Amniotic epithelial cell (primary cell): ENCODE measurements around the gene MPV17L2.
"Not testable (repeated sequence)": the region's sequence is repeated elsewhere in the genome, so short reads cannot be mapped to it uniquely, and the experiment has no call there.

Experiments
- DNase-seq: peaks from one replicate; pipeline ENCODE4 v3.0.0-alpha.2; 2010; ENCODE audit warnings: low read depth

MPV17L2 gene

GRCh38 chr19:18193388-18194180, 566 bp downstream of the MPV17L2 start:
- DNase-seq: no peak

GRCh38 chr19:18194181-18194530, 1.1 kb downstream of the MPV17L2 start:
- DNase-seq: no peak

DNA sequence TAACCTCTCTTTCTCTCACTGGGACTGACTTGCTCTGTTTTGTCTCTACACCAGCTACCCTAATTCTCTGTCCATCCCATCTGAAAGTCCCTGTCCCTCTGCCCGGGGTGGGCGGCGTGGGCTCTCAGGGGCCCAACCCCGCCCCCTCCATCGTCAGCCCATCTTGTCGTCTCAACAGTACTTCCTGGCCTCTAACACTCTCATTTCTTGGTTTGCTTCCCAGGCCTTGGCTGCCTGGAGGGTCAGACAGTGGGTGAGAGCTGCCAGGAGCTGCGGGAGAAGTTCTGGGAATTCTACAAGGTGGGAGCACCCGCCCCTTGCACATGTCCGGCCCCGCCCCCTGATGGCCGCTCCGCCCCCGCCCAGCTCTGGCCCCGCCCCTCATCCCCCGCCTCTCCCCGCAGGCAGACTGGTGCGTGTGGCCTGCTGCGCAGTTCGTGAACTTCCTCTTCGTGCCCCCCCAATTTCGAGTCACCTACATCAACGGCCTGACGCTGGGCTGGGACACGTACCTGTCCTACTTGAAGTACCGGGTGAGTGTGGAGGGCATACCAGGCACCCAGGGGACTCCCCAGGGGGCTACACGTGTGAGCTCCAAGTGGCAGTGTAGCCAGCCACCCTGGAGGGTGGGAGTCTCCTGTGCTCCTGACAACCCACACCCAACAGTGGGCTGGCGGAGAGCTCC, 1.7 kb downstream of the MPV17L2 start:
- DNase-seq: peak; percentile 37

DNA sequence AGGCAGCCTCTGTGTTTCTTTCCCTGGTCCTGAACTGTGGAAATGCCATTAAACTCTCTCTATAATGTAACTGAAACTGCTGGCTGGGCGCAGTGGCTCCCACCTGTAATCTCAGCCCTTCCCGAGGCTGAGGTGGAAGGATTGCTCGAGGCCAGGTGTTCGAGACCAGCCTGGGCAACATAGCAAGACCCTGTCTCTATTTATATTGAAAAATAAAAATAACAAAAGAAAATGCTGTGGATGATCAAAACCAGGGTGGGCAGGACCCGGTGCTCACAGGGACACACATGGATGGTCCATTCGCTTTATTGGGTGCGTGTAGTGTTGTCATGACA, 3.5 kb downstream of the MPV17L2 start:
- DNase-seq: no peak

DNA sequence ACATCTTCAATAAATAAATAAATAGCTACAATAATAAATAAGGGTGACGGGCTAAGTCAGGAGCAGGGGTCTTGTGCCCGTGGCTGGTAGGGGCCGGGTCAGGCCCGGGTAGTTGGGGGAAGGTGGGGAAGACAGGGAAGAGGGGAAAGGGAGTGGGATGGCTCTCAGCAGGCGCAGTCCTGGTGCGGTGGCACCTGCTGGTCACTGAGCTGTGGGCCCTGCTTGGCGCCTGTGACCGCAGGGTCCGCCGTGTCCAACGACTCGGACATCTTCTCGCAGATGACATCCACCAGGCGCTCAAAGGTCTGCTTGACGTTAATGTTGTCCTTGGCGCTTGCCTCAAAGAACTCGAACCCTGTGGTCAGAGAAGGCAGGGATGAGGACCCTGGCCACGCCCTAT, 4.3 kb downstream of the MPV17L2 start:
- no peak for DNase-seq

- no peak for DNase-seq
Observed at GRCh38 chr19:18197941-18198340, 4.9 kb downstream of the MPV17L2 start.

DNA sequence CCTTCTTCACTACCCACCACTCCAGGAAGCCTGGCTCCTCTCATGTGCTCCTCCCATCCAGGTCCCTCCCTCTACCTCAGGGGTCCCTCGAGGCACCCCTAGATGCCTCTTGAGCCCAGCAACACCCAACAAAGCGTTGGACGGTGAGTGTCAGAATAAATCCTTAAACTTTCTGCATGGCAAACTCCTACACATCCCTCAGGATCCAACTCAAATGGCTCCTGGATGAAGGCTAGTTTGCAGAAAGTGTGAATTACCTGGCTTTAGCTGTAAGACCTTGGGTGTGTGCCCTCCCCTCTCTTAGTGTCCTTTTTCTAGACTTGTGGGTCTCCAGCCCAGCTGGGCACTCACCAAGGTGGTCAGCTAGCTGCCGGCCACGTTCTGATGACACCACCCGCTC, 5.4 kb downstream of the MPV17L2 start:
- no peak for DNase-seq

- no peak for DNase-seq
Observed at GRCh38 chr19:18202397-18202777, 9.4 kb downstream of the MPV17L2 start.

GRCh38 chr19:18202778-18203407, 9.9 kb downstream of the MPV17L2 start:
- DNase-seq: no peak

DNA sequence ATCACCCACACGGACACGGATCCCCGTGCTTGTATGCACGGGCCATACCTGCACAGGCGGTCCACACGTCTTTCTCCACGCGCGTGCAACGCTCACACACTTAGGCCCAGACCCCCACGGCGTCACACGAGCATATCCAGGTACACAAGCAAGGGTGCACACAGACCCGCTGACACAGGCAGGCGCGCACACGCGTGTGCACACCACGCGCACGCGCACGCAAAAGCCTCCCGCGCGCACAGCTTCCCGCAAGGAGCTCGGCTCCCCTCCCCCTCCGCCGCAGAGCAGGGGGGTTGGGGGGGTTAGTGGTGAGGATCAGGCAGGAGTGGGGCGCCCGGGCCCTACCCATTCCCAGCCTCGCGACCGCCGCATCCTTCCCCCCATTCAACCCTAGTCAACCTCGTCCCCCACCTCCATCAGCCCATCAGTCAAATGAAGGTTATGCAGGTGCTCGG, 10.4 kb downstream of the MPV17L2 start:
- no peak for DNase-seq

- DNase-seq: peak; percentile 100
Observed at GRCh38 chr19:18203863-18204393, 10.9 kb downstream of the MPV17L2 start, which contains the start of gene RAB3A. Gene RAB3A, minus strand, starts transcription at chr19:18204042. Its CDS starts 1,302 bp downstream, at chr19:18202740.

GRCh38 chr19:18204394-18205199, 11.6 kb downstream of the MPV17L2 start:
- DNase-seq: peak; percentile 23

- DNase-seq: peak; percentile 52
Observed at GRCh38 chr19:18205200-18205892, 12.3 kb downstream of the MPV17L2 start.

GRCh38 chr19:18206018-18206417, 13.0 kb downstream of the MPV17L2 start:
- DNase-seq: no peak

DNA sequence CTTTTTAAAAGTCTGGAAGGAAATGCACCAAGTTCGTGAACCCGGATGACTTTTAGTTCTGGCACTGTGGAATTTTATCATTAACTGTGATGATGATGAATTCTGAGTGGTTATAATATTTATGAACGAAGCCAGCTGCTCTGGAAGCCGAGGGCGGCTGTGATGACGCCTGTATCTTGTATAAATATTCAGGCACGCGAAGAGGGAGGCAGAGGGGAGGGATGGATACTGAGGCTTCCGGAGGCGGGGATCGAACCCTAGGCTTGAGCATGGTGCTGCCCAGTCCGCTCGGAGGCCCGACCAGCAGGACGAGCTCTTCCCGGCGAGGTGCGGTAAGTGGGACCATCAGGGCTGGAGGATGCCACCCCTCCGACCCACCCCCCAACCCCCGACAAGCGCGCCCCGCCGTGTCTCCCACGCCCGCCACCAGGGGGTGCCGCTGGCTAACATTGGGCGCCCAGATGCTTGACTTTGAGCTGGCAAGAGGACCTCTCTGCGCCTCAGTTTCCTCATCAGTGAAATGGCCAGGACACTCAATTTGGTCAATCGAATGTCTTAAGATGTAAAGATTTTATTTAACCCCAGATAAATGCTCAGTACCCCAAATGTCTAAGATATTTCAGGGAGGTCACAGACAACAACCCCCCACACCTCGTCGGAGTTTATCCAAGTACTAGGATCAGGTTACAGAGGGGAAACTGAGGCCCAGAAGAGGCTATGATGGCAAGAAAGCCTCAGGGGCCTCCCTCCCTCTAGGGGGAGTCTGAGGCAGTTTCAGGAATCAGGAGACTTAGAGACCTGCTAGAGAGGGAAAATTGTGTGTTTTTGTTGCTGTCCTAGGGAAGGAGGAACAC, 15.3 kb downstream of the MPV17L2 start:
- DNase-seq: peak; percentile 79

DNA sequence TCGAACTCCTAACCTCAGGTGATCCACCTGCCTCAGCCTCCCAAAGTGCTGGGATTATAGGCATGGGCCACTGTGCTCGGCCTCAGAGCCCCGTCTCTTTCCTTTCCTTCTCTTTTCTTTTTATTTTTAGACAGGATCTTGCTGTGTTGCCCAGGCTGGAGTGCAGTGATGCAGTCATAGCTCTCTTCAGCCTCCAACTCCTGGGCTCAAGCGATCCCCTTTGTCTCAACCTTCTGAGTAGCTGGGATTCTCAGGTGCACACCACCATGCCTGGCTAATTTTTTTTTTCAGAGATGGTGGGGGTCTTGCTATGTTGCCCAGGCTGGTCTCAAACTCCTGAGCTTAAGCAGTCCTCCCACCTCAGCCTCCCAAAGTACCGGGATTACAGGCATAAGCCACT, 16.9 kb downstream of the MPV17L2 start:
- DNase-seq: not testable (repeated sequence)

- DNase-seq: no peak
Observed at GRCh38 chr19:18211683-18212082, 18.7 kb downstream of the MPV17L2 start.

DNA sequence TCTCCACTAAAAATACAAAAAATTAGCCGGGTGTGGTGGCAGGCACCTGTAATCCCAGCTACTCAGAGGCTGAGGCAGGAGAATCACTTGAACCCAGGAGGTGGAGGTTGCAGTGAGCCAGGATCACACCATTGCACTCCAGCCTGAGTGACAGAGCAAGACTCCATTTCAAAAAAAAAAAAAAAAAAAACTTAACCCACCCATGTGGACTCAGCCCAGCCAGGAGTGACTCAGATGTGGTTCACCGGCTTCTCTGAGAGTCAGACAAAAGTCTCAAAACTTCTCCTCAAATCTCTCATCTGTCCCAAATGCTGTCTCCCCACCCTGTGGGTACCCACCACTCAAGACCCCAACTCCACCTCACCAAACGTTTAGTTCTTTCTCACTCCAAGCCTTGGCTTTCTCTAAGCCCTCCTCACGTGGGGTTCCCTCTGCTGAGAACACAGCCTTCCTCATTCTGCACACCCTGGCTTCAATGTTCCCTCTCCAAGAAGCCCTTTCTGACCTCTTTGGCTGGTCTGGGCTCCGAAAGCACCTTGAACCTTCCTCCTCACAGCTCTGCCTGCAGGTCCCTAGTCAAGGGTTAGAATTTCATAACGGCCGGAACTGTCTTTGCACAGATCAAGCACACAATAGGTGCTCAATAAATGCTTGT, 21.9 kb downstream of the MPV17L2 start:
- peak; percentile 36 for DNase-seq

DNA sequence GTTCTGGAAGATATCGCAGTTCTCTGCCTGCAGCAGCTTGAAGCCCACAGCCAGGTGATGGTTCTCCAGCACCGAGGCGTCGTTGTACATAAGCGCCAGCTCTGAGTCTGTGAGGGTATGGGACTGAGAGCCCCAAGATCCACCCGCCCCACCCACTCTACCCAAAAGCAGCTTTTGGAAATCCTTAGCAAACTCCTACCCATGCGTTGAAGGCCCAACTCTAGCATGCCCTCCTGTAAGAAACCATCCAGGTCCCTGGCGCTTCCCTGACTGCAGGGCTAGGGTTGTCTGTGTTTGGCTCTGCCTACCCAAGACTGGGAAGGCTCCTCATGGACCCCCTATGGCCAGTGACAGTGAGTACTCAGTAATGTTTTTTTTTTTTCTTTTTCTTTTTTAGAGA, 23.8 kb downstream of the MPV17L2 start:
- no peak for DNase-seq

DNA sequence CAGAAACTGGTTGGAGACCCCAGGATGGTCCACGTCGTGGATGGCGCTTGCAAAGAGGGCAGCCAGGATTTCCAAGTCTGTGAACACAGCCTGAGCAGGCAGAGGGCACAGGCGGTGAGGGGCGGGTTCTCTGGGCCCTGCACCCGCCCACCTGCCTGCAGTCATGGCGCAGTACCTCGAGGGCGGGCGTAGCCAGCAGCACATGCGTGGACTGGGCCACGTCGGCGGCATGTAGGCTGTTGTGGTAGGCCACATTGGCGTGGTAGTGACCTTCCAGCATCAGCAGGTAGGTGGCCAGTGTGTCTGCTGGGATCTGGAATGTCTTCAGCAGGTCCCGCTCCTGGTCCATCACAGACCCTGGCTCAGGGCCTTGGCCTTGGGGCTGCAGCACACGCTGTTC, 25.1 kb downstream of the MPV17L2 start:
- DNase-seq: no peak
